Body of pancreas (tissue), 4 donors: ENCODE results near the gene EFS.

Experiments
- CTCF ChIP-seq, 7 experiments: fragments of 450-650 bp in 4 of 7; fragments of 200-600 bp in 3 of 7; sonication (generic) in 3 of 7; IDR thresholded peaks; one replicate each; pipeline ENCODE4 v1.5.1; 2016 to 2019; ENCODE audit warnings: antibody characterized with exemption in 7 of 7
- POLR2A ChIP-seq, 3 donors: fragments of 450-650 bp; IDR thresholded peaks; one replicate each; pipeline ENCODE4 v1.6.1; 2016; ENCODE audit warnings: antibody characterized with exemption in 3 of 3, mild to moderate bottlenecking in 2 of 3

GRCh38 chr14:23382731-23383440, 17.9 kb upstream of the EFS start:
- TF ChIP-seq POLR2A (IDR thresholded peaks at IDR 0.05) (no peak), CTCF (IDR thresholded peaks at IDR 0.05) (no peak)
